ENCODE results near the gene TSSC4.

GRCh38 chr11:2393111-2393868, 7.3 kb upstream of the TSSC4 start:
- TF ChIP-seq CTCF (IDR thresholded peaks at IDR 0.05) (no peak), POLR2A (IDR thresholded peaks at IDR 0.05) (no peak)
